Left cardiac atrium (tissue), 4 donors: Measurements from ENCODE around the gene KIAA1549. TPM values are rescaled to one million over a fixed set of nuclear protein-coding genes. Genes with fewer than 3 reads are reported as not detected.
"Not testable (repeated sequence)": the region's sequence is repeated elsewhere in the genome, so short reads cannot be mapped to it uniquely, and the experiment has no call there.

ENCODE experiments used
- ATAC-seq, 2 donors: fragments of 200-7000 bp; cut with Tn5 transposase; one replicate each; pipeline ENCODE4 v1.9.1; 2020; ENCODE audit warnings: mild to moderate bottlenecking in 2 of 2, moderate library complexity in 2 of 2
- DNase-seq: peaks from one replicate; pipeline ENCODE4 v3.0.0-alpha.2; 2020
- intact Hi-C, 2 donors: fragments of 100-400 bp; cut with DNase I; formaldehyde crosslinking; loops; one replicate each; pipeline versions ENCODE4 v1.14.1 to v1.15.1; 2022 to 2023
- total RNA-seq, 2 donors: library from RNA; stranded (reverse); fragmentation: NEBNext Ultra II Directional; extraction: Animal tissue kit (Norgen Biotek cat#: 25700); gene quantifications; one replicate each; pipeline ENCODE4 v1.2.1, GENCODE V29; 2021
- donor health status: DM: no; HTN: yes; CAD: no.
- donor health status: DM: no; HTN: yes; CAD: no; lungs with severe emphysema.
- donor health status: DM: yes; HTN: yes; CAD: no.
- donor health status: Dilated cardiomyopathy.

The KIAA1549 gene
- total RNA-seq, 2 donors from 2014 or later: 1.3 to 1.5 TPM

DNA sequence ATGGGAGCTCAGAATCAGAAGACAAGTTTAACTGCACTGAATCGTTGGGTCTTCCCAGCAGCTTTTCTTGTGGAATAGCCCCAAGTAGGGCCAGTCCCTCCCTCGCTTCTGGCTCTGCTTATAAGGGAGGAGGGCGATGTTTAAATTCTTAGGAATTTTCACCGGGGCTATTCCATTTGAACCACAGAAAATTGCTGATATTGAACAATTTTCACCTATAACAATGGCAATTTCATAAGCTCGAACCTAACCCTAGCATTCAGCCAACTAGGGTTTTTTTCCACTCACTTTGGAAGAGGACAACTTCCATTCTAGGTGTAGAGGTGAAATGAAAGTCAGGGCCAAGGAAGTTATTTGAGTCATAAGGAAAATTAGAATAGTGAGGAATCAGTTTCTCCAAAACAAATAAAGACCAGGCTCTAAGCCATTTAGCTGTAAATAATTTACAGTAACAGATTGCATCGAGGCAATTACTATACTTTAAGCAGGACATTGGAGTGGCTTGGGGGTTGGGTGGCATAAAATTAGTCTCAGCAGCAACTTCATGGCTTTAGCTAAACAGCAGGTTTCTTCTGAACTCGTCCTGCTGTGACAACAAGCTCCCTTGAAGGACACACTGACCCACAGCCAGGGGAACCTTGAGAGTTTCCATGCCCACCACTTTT lies 181.7 kb downstream of the KIAA1549 start:
- intact Hi-C loops: no loop called here
- ATAC-seq (no peak), DNase-seq (no peak)

GRCh38 chr7:138798836-138799235 lies 182.4 kb downstream of the KIAA1549 start:
- ATAC-seq: no peak
- DNase-seq: no peak
- intact Hi-C loops: no loop called here

GRCh38 chr7:138797715-138798320 lies 183.4 kb downstream of the KIAA1549 start, which contains the start of the genes ATP6V0A4 and TMEM213:
Gene ATP6V0A4 (minus strand): TSS chr7:138798196. CDS start chr7:138771247, 26,949 bp downstream.
Gene TMEM213 (plus strand): TSS chr7:138797994. CDS start chr7:138798105, 111 bp downstream.
- intact Hi-C loops: no loop called here
- DNase-seq (no peak), ATAC-seq (no peak)

DNA sequence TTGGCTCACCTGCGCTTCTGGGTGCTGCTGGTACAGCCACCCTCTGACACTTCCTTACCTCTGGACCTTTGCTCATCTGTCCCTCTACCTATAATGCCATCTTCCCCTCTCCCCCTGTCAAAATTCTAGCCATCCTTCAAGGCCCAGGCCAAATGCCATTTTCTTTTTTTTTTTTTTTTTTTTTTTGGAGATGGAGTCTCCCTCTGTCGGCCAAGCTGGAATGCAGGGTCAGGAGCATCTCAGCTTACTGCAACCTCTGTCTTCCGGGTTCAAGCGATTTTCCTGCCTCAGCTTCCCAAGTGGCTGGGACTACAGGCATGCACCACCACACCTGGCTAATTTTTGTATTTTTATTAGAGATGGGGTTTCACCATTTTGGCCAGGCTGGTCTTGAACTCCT lies 184.1 kb downstream of the KIAA1549 start:
- DNase-seq, ATAC-seq, intact Hi-C loops: not testable (repeated sequence)

DNA sequence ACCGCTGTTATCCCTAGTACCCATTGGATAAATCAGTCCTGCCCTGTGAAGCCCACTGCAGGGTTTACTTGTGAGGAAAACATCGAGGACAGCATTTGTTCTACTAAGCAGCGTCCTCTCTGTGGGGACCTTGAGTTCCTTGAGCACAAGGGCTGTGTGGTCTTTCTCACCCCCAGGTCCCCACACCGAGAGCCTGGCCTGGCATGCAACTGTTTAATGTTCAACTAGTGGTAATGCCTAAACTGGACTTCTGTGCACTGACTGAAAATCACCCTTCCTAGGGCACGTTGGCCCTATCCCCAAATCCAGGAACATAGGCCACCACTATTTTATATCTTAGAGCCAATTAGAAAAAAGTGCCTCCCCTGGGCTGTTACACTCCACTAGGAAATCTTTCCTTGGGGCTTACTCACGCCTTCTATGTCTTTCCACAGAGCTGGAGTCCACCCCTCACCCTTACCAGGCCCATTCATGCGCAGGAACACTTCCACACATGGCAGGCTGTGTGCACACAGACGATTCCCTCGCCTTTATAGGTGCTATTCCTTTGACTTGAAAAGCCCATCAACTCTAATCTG lies 185.1 kb downstream of the KIAA1549 start:
- no peak for ATAC-seq
- DNase-seq: no peak
- intact Hi-C loops: no loop called here

- DNase-seq: no peak
- no peak for ATAC-seq
- intact Hi-C loops: no loop called here
Observed at GRCh38 chr7:138785587-138786437, 195.4 kb downstream of the KIAA1549 start.

DNA sequence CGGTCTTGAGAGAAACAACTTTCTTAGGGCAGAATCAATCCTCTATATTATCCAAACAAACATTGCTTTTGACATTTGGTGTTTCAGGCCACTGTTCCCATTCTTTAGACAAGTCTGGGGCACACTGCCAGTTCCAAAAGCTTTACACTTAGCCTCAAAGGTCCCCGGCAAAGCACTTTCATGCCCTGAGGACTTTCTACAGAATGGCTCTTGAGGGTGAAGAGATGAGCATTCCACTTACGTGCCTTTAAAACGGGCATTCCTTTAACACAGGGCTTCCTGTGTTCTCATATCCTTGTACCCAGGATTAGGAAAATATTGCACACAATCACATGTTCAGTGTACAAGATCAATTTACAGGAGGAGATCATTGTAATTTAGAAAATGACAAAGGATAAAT lies 196.5 kb downstream of the KIAA1549 start:
- ATAC-seq: no peak
- no peak for DNase-seq

More for the DNA sequence above, 196.5 kb downstream of the KIAA1549 start:
- intact Hi-C loops: no loop called here

Other genes starting within 250 kb of the KIAA1549 start
- not detected for gene TMEM213, start 183.4 kb downstream of the KIAA1549 start, total RNA-seq
- not detected for gene ATP6V0A4, start 183.2 kb downstream of the KIAA1549 start, total RNA-seq
- gene ZC3HAV1L, start 54.7 kb upstream of the KIAA1549 start, total RNA-seq: 1 to 10 TPM; 4.8 to 7.3 TPM
- gene ZC3HAV1, start 128.3 kb upstream of the KIAA1549 start, total RNA-seq: 10 to 100 TPM; 12.1 to 16.4 TPM
- gene UBN2, start 249.8 kb upstream of the KIAA1549 start, total RNA-seq: 10 to 100 TPM; 11.7 to 14.3 TPM